Activated CD4-positive, alpha-beta T cell treated with anti-CD3 and anti-CD28 coated beads for 48 hours (primary cell): Measurements from ENCODE around the gene CNEP1R1.

Experiments used
- DNase-seq: peaks from one replicate; pipeline ENCODE4 v3.0.0-alpha.2; 2020

CNEP1R1 gene

DNA sequence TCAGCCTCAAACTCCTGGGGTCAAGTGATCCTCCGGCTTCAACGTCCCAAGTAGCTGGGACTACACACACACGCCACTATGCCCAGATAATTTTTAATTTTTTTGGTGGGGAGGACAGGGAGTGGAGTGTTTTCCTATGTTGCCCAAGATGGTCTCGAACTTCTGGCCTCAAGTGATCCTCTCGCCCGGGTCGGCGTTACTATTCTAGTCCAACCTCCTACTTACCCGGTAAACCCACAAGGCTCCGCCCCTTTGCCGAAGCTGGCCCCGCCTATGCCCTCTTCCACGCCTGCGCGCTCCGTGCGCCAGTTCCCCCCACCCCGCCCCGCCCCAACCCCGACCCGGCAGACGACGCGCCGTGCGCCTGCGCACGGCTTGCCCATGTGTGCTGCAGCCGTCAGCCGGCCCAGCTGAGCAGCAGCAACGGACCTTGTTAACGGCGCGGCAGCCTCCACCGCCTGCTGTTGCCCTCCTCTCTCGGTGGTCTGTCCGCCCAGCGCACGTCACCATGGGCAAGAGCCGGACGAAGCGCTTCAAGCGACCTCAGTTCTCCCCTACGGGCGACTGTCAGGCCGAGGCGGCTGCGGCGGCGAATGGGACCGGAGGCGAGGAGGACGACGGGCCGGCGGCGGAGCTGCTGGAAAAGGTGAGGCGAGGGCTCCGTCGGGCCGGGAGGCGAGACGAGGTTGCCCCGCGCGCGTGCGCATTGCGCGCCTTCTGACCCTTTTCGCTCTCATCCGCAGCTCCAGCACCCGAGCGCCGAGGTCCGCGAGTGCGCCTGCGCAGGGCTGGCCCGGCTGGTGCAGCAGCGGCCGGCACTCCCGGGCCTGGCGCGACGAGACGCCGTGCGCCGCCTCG lies 40.8 kb downstream of the CNEP1R1 start, which contains the start of gene HEATR3:
Gene HEATR3, plus strand, starts transcription at position 347 of the 858 bp plus-strand sequence. Its CDS starts 162 bp downstream, at position 509.
- DNase-seq, result peak; percentile 97

DNA sequence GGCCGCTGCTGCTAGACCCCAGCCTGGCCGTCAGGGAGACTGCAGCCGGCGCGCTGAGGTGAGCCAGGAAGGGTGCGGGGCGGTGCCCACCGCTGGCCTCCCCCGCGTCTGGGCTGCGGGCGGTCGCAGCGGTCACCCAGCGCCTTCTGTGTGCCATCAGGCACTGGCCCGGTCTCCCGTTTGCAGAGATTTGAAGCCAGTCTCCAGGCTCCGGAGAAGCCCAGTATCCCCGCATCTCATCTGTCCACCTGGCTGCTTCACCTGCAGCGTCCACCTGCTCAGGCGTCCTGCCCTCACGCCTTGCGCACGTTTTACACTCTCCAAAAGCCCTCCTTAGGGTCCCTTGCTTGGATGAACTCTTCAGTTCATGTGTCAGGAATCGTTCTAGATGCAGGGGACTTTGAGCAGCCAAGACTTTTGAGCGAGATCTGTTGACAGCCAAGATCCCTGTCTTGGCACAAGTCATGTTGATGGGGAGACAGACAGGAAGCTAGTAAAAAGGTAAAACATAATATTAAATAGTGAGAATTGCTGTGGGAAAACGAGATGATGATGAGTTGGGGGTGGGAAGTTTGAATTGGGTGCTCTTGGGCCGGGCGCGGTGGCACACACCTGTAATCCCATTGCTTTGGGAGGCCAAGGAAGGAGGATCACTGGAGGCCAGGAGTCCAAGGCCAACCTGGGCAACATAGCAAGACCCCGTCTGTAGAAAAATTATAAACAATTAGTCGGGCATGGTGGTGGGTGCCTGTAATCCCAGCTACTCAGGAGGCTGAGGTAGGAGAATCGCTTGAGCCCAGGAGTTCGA lies 41.7 kb downstream of the CNEP1R1 start:
- no peak for DNase-seq

DNA sequence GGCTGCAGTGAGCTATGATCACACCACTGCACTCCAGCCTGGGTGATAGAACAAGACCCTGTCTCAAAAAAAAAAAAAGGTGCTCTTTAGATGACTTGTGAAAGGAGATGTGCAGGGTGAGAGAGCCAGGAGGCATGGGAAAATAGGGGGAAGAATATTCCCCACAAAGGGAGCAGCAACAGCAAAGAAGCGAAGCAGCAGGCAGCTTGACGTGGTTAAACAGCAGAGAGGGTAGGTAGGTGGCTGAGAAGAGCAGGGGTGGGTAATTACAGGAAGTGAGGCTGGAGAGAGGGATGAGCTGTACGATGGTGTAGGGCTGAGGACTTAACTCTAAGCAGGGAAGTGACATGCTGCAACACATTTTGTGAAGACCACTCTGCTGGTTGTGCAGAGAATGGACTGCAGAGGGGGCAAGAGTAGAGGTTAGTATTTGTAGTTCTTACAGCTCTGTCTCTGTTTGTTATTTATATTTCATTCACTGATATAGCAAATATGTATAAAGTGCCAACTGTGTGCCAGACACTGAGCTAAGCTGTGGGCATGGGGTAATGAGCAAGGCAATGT lies 42.3 kb downstream of the CNEP1R1 start:
- peak; percentile 38 for DNase-seq

DNA sequence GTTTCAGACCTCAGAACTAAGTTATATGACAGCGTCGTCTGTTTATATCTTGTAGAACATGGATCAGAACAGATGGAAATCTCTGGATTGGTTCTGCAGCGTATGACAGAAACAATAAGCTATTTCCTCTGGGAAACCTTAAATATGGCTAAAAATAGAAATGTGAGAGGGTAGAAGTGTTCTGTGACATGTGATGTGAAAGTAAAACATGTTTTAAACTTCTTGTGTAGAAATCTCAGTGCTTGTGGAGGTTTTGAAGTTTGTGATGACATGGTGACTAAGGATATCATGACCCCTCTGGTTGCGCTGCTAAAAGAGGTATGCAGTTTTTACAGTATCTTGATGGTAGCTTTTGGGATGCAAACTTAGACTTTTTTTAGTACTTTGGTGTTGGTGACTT lies 43.5 kb downstream of the CNEP1R1 start:
- no peak for DNase-seq

DNA sequence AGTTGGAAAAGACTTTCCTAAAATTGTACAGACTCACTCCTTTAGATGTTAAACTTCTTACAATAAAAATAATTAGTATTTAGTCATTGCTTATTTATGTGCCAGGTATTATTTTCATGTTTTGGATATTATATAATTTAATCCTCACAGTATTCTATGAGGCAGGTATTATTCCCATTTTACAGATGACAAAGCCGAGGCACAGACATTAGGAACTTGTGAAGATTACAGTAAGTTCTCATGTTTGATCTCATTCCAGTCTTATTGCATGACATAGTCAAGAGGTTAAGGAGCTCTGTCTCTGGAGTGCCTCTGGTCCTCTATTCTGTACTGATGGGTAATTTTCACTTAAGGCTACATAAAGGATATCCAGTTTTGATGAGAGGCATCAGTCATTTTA lies 44.0 kb downstream of the CNEP1R1 start:
- DNase-seq, result no peak

DNA sequence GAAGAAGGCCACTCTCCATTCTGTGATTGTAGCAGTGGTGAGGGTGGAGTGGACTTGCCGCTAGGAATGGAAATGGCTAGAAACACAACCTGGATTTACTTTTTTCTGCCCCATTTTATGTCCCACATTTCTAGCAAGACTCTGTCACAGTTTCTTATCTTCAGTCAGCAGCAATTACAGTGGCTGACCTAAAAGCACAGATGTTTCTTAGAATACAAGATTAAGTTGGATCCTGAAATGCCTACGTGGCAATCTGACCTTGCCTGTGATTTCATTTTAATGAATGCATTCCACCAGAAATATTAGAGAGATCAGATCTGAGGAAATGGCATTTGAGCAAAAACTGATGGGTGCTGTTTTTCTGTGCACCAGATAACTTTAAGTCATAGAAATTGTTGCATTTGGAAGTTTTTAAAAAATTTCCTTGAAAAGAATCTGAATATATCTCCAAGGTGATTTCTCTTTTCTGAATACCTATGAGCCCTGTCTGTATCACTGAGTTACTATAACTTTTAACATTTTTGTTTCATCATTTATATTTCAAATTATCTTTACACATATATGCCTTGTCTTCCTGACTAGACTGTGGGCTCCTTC lies 46.1 kb downstream of the CNEP1R1 start:
- DNase-seq, result no peak

DNA sequence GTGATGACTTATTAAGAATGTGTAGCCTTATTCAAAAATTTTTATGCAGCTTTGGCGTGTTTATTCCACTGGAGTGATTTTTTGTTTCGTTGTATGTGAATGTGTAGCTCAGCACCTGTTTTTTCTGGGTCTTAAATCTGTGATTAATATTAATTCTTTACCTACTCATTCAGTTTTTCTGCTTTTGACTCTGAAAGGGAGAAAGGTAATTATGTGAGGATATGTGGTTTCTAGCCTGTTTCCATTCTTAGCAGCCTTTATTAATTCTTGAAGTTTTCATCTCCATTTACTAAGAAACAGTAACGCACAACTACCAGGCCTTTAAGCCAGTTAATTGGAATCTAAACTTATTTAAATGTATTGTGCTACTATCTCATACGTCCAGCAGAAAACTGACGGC lies 47.7 kb downstream of the CNEP1R1 start:
- DNase-seq, result no peak

DNA sequence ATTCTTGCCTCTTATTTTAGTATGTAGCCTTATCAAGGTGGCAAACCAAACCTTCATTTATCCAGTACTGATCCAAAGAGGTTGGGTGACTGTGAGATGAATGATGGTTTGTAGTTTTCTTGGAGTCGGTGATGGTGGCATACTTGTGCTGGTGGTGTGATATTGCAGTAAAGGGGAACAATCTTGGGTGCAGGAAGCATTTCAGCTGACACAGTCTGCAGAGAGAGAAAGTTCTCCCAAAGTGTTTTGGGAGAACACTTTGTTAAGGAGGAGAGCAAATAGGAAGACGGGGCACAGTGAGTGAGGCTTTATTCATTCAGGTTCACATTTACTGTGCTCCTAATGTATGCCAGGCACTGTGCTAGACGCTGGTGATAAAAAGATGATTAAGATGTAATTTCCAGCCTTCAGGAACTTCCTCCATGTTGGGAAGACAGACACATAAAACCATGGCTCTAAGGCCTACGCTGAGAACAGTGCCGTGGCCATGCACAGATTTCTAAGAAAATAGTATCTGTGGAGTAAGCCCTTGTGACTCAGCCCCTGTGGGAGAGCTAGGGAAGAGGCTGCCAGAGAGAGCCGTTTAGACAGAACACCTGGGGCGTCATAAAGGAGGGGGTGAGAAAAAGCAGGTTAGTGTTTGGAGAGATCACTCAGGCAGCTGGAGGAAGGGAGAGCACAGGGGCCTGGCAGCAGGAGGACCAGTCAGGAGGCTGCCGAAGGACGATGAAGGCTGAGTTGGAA lies 54.5 kb downstream of the CNEP1R1 start:
- no peak for DNase-seq

DNA sequence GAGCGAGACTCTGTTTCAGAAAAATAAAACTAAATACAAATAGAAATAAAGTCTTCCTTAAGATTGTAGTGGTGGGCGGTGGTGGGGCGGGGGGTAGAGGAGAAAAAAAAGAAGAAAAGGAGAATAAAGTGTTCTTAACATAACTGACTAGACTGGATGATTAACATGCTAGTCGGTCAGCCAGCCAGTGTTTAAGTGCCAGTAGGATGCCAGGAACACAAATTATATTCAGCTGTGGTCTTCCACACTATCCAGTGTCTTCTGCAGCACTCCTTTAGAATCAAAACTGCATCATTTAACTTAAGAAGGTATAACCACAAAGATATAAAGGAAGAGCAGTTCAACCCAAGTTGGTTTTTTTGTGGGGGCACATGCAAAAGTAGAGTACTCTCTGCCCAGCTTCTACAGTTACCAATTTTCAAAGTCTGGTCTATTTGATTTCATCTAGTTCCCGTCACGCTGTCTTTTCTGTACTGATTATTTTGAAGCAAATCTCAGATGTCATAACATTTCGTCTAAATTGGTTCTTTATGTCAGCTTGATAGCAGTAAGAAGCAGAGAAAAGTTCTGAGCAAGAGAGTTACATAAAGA lies 56.5 kb downstream of the CNEP1R1 start:
- no peak for DNase-seq

DNA sequence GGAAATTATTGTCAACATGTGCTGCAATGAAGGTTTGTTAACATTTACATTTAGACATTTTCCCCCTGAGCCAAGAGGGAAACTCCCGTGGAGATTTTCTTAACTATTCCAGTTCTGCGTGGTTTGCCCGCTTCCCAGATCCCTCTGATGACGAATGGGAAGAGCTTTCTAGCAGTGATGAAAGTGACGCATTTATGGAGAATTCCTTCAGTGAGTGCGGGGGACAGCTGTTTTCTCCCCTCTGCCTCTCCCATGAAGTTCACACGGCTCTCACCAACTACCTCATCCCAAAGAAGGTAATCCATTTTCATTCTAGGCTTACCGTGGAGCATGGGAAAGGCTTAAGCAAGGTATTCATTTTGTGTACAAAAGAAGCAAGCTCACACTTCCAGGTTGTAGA lies 59.0 kb downstream of the CNEP1R1 start:
- no peak for DNase-seq

DNA sequence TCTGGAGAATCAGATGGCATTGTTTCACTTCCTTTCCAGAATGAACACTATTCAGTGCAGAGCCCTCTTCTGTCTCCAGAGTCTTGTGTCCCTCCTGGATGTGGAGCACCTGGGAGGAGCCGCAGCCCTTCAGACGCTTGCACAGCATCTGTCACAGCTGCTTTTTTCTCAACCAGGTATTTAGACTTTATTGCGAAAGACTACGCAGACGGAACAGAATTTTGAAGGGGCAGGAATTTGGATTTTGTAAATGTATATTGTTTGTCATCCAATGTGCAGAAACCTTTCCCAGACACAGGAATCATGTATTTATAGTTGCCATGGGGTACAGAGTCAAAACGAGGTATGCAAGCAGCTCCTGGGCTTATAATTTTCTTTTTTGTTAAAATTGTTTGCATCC lies 61.2 kb downstream of the CNEP1R1 start:
- DNase-seq, result no peak
